Activated naive CD8-positive, alpha-beta T cell (primary cell): Measurements from ENCODE around the gene TEX54.
"Not testable (repeated sequence)": the region's sequence is repeated elsewhere in the genome, so short reads cannot be mapped to it uniquely, and the experiment has no call there.

Source experiments
- H3K27ac Mint-ChIP-seq: one replicate; pipeline ENCODE4 v1.8.0; 2021; ENCODE audit warnings: mixed read lengths
- H3K27me3 Mint-ChIP-seq: one replicate; pipeline ENCODE4 v1.8.0; 2021; ENCODE audit warnings: mixed read lengths
- H3K36me3 Mint-ChIP-seq: one replicate; pipeline ENCODE4 v1.8.0; 2021; ENCODE audit warnings: mixed read lengths
- H3K4me1 Mint-ChIP-seq: one replicate; pipeline ENCODE4 v1.8.0; 2021; ENCODE audit warnings: low read depth, mixed read lengths
- H3K4me3 Mint-ChIP-seq: one replicate; pipeline ENCODE4 v1.8.0; 2021; ENCODE audit warnings: mild to moderate bottlenecking, mixed read lengths
- H3K9me3 Mint-ChIP-seq: one replicate; pipeline ENCODE4 v1.8.0; 2021; ENCODE audit warnings: low read depth, mixed read lengths

TEX54 gene

DNA sequence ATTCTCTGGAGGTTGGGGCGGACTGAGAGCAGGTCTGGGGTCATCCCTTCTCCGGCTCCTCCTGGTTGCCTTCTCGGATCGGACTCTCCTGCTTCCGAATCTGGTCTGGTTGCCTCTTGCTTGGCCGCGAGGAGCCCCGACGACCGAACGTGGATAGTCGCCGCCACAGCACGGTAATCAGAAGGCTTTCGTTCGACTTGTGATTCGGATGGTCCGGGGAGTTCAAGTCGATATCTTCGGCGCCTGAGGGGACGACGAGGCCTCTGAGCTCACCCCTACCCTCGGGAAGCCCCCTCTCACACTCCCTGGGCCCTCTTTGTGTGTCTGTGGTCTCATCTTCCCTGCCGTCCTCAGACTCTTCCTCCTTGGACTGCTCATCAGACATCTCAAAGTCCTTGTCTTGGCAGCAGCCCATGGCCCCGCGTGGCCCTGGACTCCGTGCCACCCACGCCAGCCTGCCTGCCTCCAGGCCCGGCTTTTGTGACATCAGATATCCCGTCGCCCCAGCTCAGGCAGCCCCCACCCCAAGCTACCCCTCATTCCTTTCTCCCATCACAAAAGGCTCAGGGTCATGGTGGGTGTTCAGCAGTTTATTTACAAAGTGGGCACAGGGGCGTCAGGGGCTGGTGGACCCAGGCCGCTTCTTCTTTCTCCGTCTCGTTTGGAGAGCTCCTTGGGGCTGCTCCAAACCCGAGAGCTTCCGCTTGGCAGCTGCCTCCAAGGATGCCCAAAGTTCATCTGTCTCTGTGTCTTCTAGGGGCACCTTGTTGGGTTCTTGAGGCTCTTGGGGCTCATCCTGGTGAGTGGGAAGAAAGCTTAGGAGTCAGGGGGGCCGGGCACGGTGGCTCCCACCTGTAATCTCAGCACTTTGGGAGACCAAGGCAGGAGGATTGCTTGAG, at the start of gene TEX54:
Gene TEX54, minus strand, starts transcription at position 506 of the 899 bp plus-strand sequence.
- Mint-ChIP-seq H3K4me1 (peaks cover 51% of the 10 kb centered on the region), H3K9me3 (no peaks in the 10 kb centered on the region), H3K27me3 (no peaks in the 10 kb centered on the region), H3K27ac (peak within 1 kb of the TSS; percentile 100), H3K4me3 (peak within 1 kb of the TSS; percentile 99), H3K36me3 (peaks cover 5% of the 10 kb centered on the region)

DNA sequence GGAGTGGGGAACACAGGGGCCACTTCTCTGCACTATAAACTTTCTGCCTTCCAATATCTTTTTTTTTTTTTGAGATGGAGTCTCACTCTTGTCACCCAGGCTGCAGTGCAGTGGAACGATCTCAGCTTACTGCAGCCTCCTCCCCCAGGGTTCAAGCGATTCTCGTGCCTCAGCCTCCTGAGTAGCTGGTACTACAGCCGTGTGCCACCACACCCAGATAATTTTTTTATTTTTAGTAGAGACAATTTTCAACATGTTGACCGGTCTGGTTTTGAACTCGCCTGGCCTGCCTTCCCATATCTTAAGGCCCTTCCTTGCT, 49.7 kb upstream of the TEX54 start:
- Mint-ChIP-seq H3K4me3 (peak overlapping the region; percentile 100), H3K36me3 (peaks cover 28% of the 10 kb centered on the region), H3K9me3 (no peaks in the 10 kb centered on the region), H3K27ac (peak overlapping the region; percentile 100), H3K27me3 (no peaks in the 10 kb centered on the region), H3K4me1 (peaks cover 44% of the 10 kb centered on the region)

DNA sequence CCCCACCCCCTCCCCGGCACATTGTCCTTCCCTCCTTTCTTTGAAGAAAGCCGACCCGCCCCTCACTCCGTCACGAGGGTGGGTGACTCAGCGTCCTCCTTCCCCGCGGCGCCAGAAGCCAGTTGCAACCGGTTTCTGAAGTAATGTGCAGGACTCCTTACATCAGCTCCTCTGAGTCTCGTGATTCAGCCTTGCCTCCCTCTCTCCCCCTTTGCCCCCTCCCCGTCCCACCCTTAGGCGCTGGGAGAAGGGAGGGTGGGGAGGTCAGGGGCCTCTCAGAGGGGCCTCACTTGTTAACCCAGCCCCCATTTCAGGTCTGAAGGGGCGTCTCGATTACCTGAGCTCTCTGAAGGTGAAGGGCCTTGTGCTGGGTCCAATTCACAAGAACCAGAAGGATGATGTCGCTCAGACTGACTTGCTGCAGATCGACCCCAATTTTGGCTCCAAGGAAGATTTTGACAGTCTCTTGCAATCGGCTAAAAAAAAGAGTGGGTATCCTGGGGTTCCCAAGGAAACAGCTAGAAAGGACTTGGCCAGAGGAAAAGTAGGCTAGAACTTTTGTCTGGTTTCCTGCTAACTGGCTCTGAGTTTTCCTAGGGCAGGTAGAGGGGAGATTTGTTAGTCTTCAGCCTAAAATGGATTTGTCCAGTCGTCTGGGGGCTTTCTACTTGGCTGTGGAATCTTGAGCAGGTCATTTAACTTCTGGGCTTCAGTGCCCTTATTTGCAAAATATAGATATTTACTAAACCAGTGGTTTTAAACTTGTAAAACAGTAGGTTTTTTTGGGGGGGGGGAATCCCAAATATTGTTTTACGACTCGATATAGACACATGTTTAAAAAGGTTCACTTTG, 49.2 kb upstream of the TEX54 start:
- H3K36me3 Mint-ChIP-seq = peaks cover 30% of the 10 kb centered on the region
- peak overlapping the region; percentile 100 for H3K27ac Mint-ChIP-seq
- H3K4me1 Mint-ChIP-seq = peaks cover 44% of the 10 kb centered on the region
- H3K27me3 Mint-ChIP-seq = no peaks in the 10 kb centered on the region
- H3K4me3 Mint-ChIP-seq = peak overlapping the region; percentile 100
- H3K9me3 Mint-ChIP-seq = no peaks in the 10 kb centered on the region

DNA sequence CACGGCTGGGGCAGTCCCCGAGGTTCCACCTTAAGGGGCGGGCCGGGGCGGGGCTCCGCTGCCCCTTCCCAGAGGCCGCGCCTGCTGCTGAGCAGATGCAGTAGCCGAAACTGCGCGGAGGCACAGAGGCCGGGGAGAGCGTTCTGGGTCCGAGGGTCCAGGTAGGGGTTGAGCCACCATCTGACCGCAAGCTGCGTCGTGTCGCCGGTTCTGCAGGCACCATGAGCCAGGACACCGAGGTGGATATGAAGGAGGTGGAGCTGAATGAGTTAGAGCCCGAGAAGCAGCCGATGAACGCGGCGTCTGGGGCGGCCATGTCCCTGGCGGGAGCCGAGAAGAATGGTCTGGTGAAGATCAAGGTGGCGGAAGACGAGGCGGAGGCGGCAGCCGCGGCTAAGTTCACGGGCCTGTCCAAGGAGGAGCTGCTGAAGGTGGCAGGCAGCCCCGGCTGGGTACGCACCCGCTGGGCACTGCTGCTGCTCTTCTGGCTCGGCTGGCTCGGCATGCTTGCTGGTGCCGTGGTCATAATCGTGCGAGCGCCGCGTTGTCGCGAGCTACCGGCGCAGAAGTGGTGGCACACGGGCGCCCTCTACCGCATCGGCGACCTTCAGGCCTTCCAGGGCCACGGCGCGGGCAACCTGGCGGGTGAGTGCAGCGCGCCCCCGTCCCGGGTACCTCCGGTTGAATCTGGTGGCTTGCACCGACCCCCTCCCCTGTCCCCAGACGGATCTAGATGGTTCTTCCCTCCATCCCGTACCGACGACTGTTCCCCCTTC, 48.4 kb upstream of the TEX54 start, which contains the start of gene SLC3A2:
Gene SLC3A2, plus strand, starts transcription at position 94 of the 776 bp plus-strand sequence. Its CDS starts 128 bp downstream, at position 222.
- Mint-ChIP-seq H3K36me3 (peaks cover 30% of the 10 kb centered on the region), H3K27me3 (no peaks in the 10 kb centered on the region), H3K27ac (peak within 1 kb of the TSS; percentile 100), H3K4me1 (peaks cover 44% of the 10 kb centered on the region), H3K4me3 (peak within 1 kb of the TSS; percentile 100), H3K9me3 (no peaks in the 10 kb centered on the region)

DNA sequence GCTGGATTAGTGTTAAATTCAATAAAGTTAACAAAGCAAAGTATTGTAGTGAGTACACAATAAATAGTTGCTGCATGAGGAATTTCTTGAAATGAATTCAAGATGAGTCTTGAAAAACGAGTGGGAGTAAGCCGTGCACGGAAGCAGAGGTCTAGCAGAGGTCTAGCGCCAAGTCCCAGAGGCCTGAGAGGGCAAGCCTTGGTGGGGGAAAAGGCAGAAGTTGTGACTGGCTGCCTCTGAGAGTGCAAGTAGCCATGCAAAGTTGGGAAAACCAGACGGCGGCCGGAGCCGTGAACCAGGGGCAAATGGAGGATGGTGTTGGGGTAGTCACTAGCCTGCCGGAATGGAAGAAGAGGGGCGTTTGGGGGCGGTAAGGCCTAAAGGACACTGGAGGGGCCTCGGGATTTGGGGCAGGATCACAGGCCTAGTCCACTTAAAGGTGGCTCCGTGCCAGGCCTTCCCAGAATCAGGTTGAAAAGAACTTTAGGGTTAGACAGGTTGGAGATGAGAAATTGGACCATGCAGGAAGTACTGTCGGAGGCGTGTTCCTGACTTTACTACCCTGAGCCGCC, 47.7 kb upstream of the TEX54 start:
- Mint-ChIP-seq H3K9me3 (no peaks in the 10 kb centered on the region), H3K27ac (peak overlapping the region; percentile 100), H3K27me3 (no peaks in the 10 kb centered on the region), H3K4me1 (peaks cover 38% of the 10 kb centered on the region), H3K36me3 (peaks cover 28% of the 10 kb centered on the region), H3K4me3 (peak overlapping the region; percentile 100)

DNA sequence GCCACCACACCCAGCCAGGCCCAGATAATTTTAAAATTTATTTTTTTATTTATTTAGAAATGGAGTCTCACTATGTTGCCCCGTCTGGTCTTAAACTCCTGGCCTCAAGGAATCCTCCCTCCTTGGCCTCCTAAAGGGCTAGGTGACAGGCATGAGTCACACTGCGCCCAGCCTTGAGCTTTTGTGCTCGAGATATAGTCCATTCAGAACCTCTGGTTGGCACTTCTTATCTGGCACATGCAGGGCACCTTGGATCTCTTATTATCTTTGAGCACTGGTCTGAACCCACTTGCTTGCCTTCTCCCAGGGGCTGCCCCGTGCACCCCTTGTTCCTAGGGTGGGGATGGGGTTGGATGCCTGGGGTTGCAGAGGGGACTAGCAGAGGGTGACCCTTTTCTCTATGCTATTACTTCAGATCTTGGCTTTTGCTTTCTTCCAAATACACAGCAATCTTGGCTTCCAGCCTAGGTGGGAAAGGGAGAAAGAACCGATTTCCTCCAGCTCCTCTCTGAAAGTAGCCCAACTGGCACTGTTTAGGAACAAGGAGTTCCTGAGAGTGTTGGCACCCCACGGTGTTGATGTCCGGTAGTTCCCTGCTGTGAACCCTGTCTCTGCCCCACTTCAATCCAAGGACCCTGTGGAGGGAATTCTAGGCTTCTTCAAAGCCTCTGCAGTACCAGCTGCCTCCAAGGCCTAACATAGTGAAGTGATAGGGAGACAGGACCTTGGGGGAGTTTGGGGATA, 46.8 kb upstream of the TEX54 start:
- Mint-ChIP-seq H3K4me1 (peaks cover 32% of the 10 kb centered on the region), H3K36me3 (peaks cover 28% of the 10 kb centered on the region), H3K4me3 (peak overlapping the region; percentile 100)

DNA sequence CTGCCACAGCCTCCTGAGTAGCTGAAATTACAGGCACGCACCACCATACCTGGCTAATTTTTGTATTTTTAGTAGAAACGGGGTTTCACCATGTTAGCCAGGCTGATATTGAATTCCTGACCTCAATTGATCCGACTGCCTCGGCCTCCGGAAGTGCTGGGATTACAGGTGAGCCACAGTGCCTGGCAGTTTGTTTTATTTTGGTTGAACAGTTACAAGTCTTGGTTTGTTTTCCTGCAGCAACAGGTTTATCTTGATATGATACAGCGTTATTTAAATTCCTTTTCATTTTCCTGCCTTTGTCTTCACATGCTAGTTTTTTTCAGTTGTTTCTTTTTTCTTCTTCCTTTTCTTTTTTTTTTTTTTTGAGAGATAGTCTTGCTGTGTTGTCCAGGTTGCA, 44.1 kb upstream of the TEX54 start:
- Mint-ChIP-seq H3K27ac (no peak overlapping the region), H3K4me1 (peaks cover 12% of the 10 kb centered on the region), H3K36me3 (peaks cover 9% of the 10 kb centered on the region), H3K4me3 (no peak overlapping the region), H3K9me3 (no peaks in the 10 kb centered on the region), H3K27me3 (no peaks in the 10 kb centered on the region)

More for the DNA sequence above, 46.8 kb upstream of the TEX54 start:
- Mint-ChIP-seq H3K27me3 (no peaks in the 10 kb centered on the region), H3K9me3 (no peaks in the 10 kb centered on the region), H3K27ac (peak overlapping the region; percentile 100)

DNA sequence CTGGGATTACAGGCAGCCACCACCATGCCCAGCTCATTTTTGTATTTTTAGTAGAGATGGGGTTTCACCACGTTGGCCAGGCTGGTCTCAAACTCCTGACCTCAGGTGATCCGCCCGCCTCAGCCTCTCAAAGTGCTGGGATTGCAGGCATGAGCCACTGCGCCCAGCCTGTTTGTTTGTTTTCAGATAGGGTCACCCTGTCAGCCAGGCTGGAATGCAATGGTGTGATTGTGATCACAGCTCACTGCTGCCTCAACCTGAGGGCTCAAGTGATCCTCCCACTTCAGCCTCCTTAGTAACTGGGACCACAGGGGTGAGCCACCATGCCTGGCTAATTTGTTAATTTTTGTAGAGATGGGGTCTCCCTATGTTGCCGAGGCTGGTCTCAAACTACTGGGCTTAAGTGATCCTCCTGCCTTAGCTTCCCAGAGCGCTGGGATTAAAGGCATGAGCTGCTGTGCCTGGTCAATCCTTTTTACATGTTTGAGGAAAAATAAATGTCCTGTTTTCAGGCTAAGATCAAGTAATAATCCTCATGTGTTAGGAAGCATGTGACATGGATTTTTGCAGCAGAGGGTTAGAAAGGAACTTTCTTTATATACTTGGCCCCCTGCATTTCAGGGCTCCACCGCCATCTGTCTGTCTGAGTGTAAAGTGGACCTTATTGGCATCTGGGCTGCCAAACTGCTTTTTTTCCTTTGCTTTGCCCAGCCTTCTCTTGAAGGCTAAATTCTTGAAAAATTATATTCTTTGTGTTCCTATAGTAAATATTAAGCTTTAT, 43.2 kb upstream of the TEX54 start:
- H3K9me3 Mint-ChIP-seq = no peaks in the 10 kb centered on the region
- H3K4me3 Mint-ChIP-seq = no peak overlapping the region
- H3K27me3 Mint-ChIP-seq = no peaks in the 10 kb centered on the region
- H3K36me3 Mint-ChIP-seq = peaks cover 7% of the 10 kb centered on the region
- peaks cover 12% of the 10 kb centered on the region for H3K4me1 Mint-ChIP-seq
- H3K27ac Mint-ChIP-seq = no peak overlapping the region

DNA sequence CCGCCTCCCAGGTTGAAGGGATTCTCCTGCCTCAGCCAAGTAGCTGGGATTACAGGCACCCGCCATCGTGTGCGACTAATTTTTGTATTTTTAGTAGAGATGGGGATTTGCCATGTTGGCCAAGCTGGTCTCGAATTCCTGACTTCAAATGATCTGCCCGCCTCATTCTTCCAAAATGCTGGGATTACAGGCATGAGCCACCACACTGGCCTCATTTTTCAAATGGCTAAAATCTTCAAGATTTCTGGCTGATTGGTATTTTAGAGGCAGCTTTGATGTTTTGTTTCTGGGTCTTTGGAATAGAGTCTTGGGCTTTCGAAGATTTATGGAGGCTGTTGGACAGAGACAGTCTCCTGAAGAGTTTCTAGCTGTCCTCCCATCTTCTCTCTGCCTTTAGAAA, 42.2 kb upstream of the TEX54 start:
- peaks cover 5% of the 10 kb centered on the region for H3K36me3 Mint-ChIP-seq
- H3K4me3 Mint-ChIP-seq = no peak overlapping the region
- no peaks in the 10 kb centered on the region for H3K9me3 Mint-ChIP-seq
- no peak overlapping the region for H3K27ac Mint-ChIP-seq
- no peaks in the 10 kb centered on the region for H3K27me3 Mint-ChIP-seq
- peaks cover 5% of the 10 kb centered on the region for H3K4me1 Mint-ChIP-seq

DNA sequence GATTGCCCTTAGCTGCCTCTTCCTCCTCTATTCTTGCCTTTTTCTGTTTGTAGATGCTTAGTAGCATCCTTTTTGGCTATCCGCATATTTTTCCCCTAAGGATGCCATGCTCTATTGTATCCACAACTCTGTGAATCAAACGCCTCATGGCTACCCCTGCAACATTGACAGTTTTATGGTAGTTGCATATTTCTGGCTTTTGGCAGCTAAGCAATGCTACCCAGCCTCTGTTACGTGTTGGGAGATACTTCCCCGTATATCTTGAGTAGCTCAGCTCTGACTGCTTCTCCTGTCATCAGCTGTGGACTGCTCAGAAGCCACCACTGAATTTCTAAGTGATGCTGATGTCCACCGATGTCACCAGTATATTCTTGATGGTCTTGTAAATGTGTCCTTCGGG, 33.0 kb upstream of the TEX54 start:
- Mint-ChIP-seq H3K27me3 (no peaks in the 10 kb centered on the region), H3K4me3 (no peak overlapping the region), H3K27ac (no peak overlapping the region), H3K9me3 (no peaks in the 10 kb centered on the region), H3K36me3 (no peaks in the 10 kb centered on the region), H3K4me1 (peaks cover 6% of the 10 kb centered on the region)

DNA sequence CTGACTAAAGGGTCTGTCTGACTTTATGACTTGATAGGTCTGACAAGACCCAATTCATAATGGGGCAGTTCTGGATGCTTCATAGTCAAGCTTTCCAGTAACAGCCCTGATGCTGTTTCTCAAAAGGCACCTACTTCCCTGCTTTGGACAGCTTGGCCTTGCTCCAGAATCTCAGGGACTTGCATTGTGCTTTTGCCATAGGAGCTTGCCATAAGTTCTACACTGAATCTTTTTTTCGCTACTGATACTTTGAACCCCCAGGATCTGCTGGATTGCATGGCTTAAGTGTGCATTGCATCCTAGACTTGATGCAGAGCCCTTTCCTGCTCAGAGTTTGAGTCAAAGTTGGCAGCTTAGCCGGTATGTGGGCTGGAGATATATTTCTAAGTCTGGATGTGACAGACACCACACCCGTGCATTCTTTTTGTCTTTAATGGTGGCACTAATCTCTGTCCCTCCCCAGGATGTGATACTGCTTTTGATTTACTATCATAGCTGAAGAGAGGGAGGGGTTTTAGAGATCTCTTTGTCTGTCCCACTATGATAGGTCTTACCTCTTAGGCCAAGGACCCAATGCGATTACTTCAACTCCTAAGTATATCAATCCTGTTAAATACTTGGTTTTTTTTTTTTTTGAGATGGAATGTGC, 31.2 kb upstream of the TEX54 start:
- Mint-ChIP-seq H3K36me3 (no peaks in the 10 kb centered on the region), H3K4me3 (no peak overlapping the region), H3K27ac (no peak overlapping the region), H3K9me3 (no peaks in the 10 kb centered on the region), H3K4me1 (peaks cover 6% of the 10 kb centered on the region), H3K27me3 (no peaks in the 10 kb centered on the region)

DNA sequence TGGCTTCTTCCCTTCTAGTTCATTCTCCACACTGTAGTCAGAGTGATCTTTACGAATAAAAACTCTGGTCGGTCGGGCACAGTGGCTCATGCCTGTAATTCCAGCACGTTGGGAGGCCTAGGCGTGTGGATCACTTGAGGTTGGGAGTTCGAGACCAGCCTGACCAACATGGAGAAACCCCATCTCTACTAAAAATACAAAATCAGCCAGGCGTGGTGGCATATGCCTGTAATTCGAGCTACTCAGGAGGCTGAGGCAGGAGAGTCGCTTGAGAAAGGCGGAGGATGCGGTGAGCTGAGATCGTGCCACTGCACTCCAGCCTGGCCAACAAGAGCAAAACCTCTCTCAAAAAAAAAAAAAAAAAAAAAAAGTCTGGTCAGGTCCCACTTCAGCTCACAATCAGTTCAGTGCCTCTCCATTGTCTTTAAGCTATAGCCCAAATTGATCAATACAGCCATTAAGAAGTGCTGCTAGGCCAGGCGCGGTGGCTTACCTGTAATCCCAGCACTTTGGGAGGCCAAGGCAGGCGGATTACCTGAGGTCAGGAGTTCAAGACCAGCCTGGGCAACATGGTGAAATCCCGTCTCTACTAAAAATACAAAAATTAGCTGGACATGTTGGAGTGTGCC, 29.0 kb upstream of the TEX54 start:
- not testable (repeated sequence) for H3K27me3 Mint-ChIP-seq, H3K9me3 Mint-ChIP-seq, H3K36me3 Mint-ChIP-seq, H3K4me3 Mint-ChIP-seq, H3K27ac Mint-ChIP-seq
- H3K4me1 Mint-ChIP-seq = peaks cover 18% of the 10 kb centered on the region
